NK-92 (cell line): ENCODE measurements around the gene PON1.

ENCODE experiments used
- DNase-seq: peaks from one replicate; lab custom pipeline; 2025; ENCODE audit not compliant: unreplicated experiment; lab: John Stamatoyannopoulos, UW

The PON1 gene

DNA sequence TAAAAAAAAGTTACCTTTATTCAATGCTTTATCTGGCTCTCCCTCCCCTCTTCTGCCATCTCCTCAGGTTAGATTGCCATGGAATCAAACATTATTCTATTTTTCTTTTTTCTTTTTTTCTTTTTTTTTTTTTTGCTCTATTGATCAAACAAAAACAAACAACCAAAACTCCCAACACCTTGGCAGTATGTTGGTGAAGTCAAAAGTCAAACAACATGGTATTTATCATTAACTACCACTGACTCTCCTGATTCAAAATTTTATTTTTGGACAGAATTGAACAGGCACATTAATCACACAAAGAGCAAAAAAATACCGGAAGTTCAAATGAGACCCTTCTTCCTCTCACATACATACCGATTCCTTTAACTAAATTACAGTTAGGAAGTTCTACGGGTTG lies 6.4 kb downstream of the PON1 start:
- no peak for DNase-seq

GRCh38 chr7:95317546-95317945 lies 6.8 kb downstream of the PON1 start:
- DNase-seq: no peak

GRCh38 chr7:95316588-95316987 lies 7.7 kb downstream of the PON1 start:
- DNase-seq: no peak

DNA sequence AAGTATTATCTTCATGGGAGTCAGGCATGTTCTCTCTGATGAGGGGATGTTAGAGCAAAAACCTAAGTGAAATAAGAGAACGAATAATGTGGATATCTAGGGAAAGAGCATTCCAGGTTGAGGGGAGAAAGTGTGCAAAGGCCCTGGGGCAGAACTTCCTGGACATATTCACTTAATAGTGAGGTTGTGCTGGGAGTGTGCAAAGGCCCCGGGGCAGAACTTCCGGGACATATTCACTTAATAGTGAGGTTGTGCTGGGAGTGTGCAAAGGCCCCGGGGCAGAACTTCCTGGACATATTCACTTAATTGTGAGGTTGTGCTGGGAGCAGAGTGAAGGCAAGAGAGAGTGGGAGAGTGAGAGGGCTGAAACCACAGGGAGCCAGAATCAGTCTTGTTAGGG lies 11.8 kb downstream of the PON1 start:
- no peak for DNase-seq

DNA sequence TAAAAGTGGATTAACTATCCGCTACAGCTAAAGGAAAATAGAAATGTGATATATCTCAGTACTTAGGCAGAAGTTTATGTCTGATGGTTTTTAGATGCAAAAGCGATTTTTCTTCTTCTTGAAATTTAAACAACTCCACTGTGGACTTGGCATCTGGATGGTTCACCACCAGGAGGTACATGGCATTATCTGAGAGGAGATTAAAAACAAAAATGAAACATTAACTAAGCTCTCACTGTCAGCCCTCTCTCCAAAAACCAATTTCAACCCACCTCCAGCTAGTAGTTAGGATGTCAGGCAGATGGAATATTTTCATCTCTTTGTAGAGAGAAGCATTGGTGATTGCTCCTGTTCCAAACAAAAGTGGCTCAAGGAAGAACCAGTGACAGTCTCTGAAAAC lies 12.9 kb downstream of the PON1 start:
- no peak for DNase-seq

- DNase-seq: no peak
Measured at GRCh38 chr7:95309951-95310350, 14.4 kb downstream of the PON1 start.

DNA sequence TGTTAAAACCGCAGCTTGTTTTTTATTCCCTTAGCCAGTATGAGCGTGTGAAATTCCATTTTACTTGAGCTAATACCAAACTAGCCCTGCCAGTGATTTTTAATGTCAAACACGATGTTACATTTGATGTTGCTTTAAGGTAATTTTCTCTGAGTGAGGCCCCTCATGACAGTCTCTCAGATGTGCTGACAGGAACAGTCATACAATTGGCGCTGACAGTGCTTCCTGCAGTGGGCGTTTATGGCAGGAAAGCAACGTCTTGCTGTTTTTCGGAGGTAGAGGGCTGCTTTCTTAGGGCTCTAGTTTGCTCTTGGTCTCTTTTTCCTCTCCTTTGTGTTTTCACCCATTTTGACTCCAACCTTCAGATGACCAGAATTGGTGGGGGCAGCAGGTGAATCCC lies 19.3 kb downstream of the PON1 start:
- no peak for DNase-seq

DNA sequence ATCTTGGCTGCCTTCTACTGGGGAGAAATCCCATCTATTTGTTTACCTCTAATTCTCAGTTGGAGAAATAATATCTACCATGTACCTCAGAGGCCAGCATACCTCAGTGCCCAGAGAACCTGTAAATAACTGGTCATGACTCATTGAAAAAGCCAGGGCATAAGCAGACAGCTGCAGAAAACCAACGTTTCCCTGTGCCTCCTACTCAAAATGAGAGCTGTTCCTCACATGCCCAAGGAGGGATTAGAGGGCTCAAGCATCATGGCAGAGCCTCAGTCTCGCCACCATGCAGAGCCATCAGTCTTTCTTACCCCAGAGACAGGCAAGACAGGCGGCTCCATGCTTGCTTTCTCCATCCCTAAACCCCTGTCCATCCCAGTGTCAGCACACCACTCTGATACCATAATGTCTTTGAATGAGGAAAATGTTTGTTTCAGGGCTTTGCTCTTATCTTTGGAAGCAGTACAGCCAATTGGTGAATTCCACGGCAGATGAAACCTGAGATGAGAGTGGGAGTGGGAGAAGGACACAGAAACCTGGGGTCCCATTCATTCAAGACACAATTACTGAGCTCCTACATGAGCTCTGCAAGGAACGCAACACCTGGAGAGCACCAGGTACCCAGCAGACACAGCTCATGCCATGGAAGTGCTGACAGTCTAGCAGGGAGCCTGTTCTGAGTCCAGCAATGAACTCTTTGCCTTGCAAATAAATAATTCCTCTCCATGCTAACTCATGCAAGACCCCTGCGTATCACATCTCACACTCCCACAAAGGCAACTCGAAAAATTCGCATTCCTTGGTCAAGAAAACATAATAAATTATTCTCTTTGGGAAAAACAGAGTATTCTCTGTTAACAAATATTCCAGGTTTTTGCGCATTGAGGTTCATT lies 21.1 kb downstream of the PON1 start:
- DNase-seq: no peak

- DNase-seq: no peak
Measured at GRCh38 chr7:95298091-95298490, 26.2 kb downstream of the PON1 start.

- no peak for DNase-seq
Measured at GRCh38 chr7:95297041-95297440, 27.3 kb downstream of the PON1 start.

- no peak for DNase-seq
Measured at GRCh38 chr7:95296456-95296855, 27.9 kb downstream of the PON1 start.

GRCh38 chr7:95295397-95295796 lies 28.9 kb downstream of the PON1 start:
- DNase-seq: no peak

DNA sequence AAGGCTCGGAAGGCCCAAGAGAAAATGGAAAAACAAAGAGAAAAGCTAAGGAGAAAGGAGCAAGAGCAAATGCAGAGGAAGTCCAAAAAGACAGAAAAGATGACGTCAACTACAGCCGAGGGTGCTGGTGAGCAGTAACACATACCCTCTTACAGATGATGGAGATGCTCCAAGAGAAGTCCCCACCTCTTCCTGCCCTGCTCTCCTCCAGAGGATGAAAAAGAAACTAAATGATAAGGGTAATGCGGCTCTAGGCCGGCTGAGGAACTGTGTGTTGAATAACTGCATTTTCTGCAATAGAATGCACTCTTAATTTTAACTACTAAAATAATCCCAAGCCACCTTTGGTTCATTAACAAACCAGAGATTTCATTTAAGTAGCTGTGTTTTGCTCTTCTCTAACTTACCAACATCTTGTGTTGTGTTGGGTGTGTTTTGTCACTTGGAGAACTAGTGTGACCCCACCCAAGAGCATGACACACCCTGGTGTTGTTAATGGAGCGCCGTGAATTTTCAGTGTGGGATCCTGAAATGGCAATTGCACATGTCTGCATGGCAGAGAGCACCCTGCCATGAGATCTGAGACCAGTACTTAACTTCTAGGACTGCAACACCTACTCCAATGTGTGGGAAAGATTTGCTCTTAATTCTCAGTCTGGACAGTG lies 34.0 kb downstream of the PON1 start:
- DNase-seq: no peak

DNA sequence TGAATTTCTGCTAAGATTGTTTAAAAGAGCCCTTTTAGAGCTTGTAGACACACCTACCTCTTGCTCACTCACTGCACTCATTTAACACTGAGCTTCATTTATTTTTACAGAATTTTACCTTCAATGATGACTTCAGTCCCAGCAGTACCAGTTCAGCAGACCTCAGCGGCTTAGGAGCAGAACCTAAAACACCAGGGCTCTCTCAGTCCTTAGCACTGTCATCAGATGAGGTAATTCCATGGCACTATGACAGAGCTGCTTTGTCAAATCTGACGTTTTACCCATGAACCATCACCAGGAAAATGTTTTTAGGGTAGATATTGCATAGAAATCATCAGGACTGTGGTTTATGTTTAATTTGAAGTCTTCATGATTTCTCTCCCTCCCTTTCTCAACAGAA lies 38.2 kb downstream of the PON1 start:
- no peak for DNase-seq

DNA sequence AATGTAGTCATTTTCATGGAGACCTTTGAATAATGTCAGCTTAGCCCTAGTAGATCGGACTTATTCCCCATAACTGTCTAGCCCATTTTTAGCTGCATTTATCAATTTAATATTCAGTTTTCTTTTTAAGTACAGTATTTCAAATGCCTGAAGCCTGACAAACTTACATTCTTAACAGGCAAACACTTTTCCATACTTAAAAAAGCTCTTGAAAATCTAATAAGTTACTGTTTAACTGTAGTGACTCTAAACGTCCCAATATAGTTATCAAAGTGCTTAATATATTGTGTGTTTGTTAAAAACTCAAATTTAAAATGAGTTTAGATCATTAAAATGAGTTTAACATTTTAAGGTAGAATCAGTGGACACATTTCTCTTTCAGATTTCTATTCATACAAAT lies 44.9 kb downstream of the PON1 start:
- DNase-seq: no peak

GRCh38 chr7:95276114-95276513 lies 48.2 kb downstream of the PON1 start:
- no peak for DNase-seq

- DNase-seq: no peak
Measured at GRCh38 chr7:95269640-95270039, 54.7 kb downstream of the PON1 start.

- no peak for DNase-seq
Measured at GRCh38 chr7:95267754-95268153, 56.6 kb downstream of the PON1 start.

- no peak for DNase-seq
Measured at GRCh38 chr7:95265634-95266033, 58.7 kb downstream of the PON1 start.

GRCh38 chr7:95264363-95264891 lies 59.9 kb downstream of the PON1 start:
- no peak for DNase-seq

DNA sequence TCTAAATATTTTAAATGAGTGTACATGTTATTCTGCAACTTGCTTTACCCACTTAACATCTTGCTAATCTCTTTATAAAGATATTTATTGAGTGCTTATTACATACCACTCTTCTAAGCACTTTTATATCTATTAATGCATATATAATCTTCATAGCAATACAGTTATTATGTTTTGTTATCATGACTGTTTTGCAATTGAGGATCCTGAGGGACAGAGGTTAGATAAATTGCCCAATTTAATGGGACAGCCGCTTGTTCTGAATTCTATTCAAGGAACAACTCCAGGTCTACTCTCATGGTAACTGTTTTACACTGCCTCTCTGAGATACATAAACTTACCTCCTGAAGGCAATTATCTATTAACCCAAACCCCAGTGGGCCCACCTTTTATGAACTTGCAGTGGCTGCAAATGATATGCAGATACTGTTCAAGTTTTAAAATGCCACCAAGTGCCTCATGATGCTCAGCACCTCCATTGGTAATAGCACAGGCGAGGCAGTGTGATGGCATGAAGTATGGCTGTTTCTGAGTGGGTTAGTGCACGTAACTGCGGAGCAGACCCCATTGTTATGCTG lies 60.5 kb downstream of the PON1 start:
- no peak for DNase-seq

- no peak for DNase-seq
Measured at GRCh38 chr7:95262875-95263274, 61.5 kb downstream of the PON1 start.
